H9 (cell line): ENCODE results near the gene ARHGAP22. TPM values are rescaled to one million over a fixed set of nuclear protein-coding genes. Genes with fewer than 3 reads are reported as not detected.

ENCODE experiments used
- DNase-seq: peaks from one replicate; pipeline ENCODE4 v3.0.0-alpha.2; 2017
- H2AFZ ChIP-seq: one replicate; pipeline ENCODE4 v1.6.1; 2013; ENCODE audit warnings: mild to moderate bottlenecking, low read length, control low read depth, moderate library complexity
- H2AK5ac ChIP-seq: 2 replicates; pipeline ENCODE4 v1.6.1; 2013; ENCODE audit warnings: low read length, control low read depth, mixed read lengths; ENCODE audit not compliant: insufficient read length
- H2BK120ac ChIP-seq: one replicate; pipeline ENCODE4 v1.6.1; 2013; ENCODE audit warnings: low read depth, mild to moderate bottlenecking, low read length, control low read depth, inconsistent platforms; ENCODE audit not compliant: poor library complexity, severe bottlenecking
- H2BK12ac ChIP-seq: 2 replicates; pipeline ENCODE4 v1.6.1; 2013; ENCODE audit warnings: low read length, control low read depth, mixed read lengths, low read depth; ENCODE audit not compliant: insufficient read length
- H2BK15ac ChIP-seq: 2 replicates; pipeline ENCODE4 v1.6.1; 2013; ENCODE audit warnings: low read depth, low read length, control low read depth
- H2BK20ac ChIP-seq: one replicate; pipeline ENCODE4 v1.6.1; 2013; ENCODE audit warnings: low read depth, mild to moderate bottlenecking, low read length, control low read depth, inconsistent platforms; ENCODE audit not compliant: poor library complexity, severe bottlenecking
- H2BK5ac ChIP-seq: 2 replicates; pipeline ENCODE4 v1.6.1; 2013; ENCODE audit warnings: low read length, control low read depth, mixed read lengths; ENCODE audit not compliant: insufficient read length
- H3K14ac ChIP-seq: 2 replicates; pipeline ENCODE4 v1.6.1; 2013; ENCODE audit warnings: low read length, control low read depth; ENCODE audit not compliant: insufficient read depth
- H3K18ac ChIP-seq: 2 replicates; pipeline ENCODE4 v1.6.1; 2013; ENCODE audit warnings: low read depth, mild to moderate bottlenecking, mixed read lengths, low read length, control low read depth; ENCODE audit not compliant: insufficient read length
- H3K23ac ChIP-seq: 2 replicates; pipeline ENCODE4 v1.6.1; 2013; ENCODE audit warnings: low read length, control low read depth, mixed read lengths, low read depth; ENCODE audit not compliant: insufficient read length
- H3K23me2 ChIP-seq: 2 replicates; pipeline ENCODE4 v1.6.1; 2013; ENCODE audit warnings: low read depth, mild to moderate bottlenecking, mixed read lengths, low read length, control low read depth; ENCODE audit not compliant: insufficient read length, poor library complexity, severe bottlenecking
- H3K27ac ChIP-seq: 2 replicates; pipeline ENCODE4 v1.5.1; 2013; ENCODE audit warnings: low read length, control low read depth, mixed read lengths, low read depth; ENCODE audit not compliant: insufficient read length
- H3K27me3 ChIP-seq: 2 replicates; pipeline ENCODE4 v1.6.1; 2013; ENCODE audit warnings: low read length, control low read depth, inconsistent platforms; ENCODE audit not compliant: insufficient read depth
- H3K4ac ChIP-seq: 2 replicates; pipeline ENCODE4 v1.6.1; 2013; ENCODE audit warnings: low read depth, mild to moderate bottlenecking, control low read depth, inconsistent platforms, low read length, moderate library complexity
- H3K4me1 ChIP-seq: 2 replicates; pipeline ENCODE4 v1.6.1; 2013; ENCODE audit warnings: low read length, control low read depth, inconsistent platforms; ENCODE audit not compliant: insufficient read depth
- H3K4me2 ChIP-seq: 2 replicates; pipeline ENCODE4 v1.6.1; 2013; ENCODE audit warnings: low read length, control low read depth, mixed read lengths; ENCODE audit not compliant: insufficient read length, insufficient read depth
- H3K56ac ChIP-seq: 2 replicates; pipeline ENCODE4 v1.6.1; 2013; ENCODE audit warnings: low read depth, mild to moderate bottlenecking, mixed read lengths, low read length, control low read depth; ENCODE audit not compliant: insufficient read length
- H3K79me1 ChIP-seq: 2 replicates; pipeline ENCODE4 v1.6.1; 2013; ENCODE audit warnings: low read depth, mild to moderate bottlenecking, moderate library complexity, low read length, control low read depth, inconsistent platforms; ENCODE audit not compliant: insufficient read depth, poor library complexity, severe bottlenecking
- H3K79me2 ChIP-seq: 2 replicates; pipeline ENCODE4 v1.6.1; 2013; ENCODE audit warnings: low read length, control low read depth, inconsistent platforms; ENCODE audit not compliant: insufficient read depth
- H3K9ac ChIP-seq: 2 replicates; pipeline ENCODE4 v1.6.1; 2013; ENCODE audit warnings: low read length, control low read depth, mixed read lengths; ENCODE audit not compliant: insufficient read length; ENCODE audit errors: extremely low read depth
- H3K9me3 ChIP-seq: one replicate; pipeline ENCODE4 v1.6.1; 2013; ENCODE audit warnings: low read depth, low read length, inconsistent platforms; ENCODE audit not compliant: control insufficient read depth
- H3T11ph ChIP-seq: one replicate; pipeline ENCODE4 v1.6.1; 2013; ENCODE audit warnings: mild to moderate bottlenecking, low read length, control low read depth, inconsistent platforms
- H4K20me1 ChIP-seq: one replicate; pipeline ENCODE4 v1.6.1; 2013; ENCODE audit not compliant: control insufficient read depth, insufficient read length, insufficient read depth
- H4K5ac ChIP-seq: 2 replicates; pipeline ENCODE4 v1.6.1; 2013; ENCODE audit warnings: low read depth, mild to moderate bottlenecking, mixed read lengths, low read length, control low read depth; ENCODE audit not compliant: insufficient read length
- H4K8ac ChIP-seq: replicated peaks from 2 replicates; pipeline ENCODE4 v1.6.1; 2013; ENCODE audit warnings: low read length, control low read depth, mixed read lengths, low read depth; ENCODE audit not compliant: insufficient read length
- H4K91ac ChIP-seq: 2 replicates; pipeline ENCODE4 v1.6.1; 2013; ENCODE audit warnings: low read depth, mild to moderate bottlenecking, moderate library complexity, mixed read lengths, low read length, control low read depth; ENCODE audit not compliant: insufficient read length
- H3K27ac Mint-ChIP-seq, 3 experiments: 2 replicates in 2 of 3; 3 replicates in 1 of 3; pipeline ENCODE4 v1.8.0; 2020 to 2021; ENCODE audit warnings: mixed read lengths in 3 of 3, mild to moderate bottlenecking in 1 of 3, moderate library complexity in 1 of 3
- H3K27me3 Mint-ChIP-seq: 2 replicates; pipeline ENCODE4 v1.8.0; 2021; ENCODE audit warnings: low read depth, mild to moderate bottlenecking, moderate library complexity, mixed read lengths
- H3K36me3 Mint-ChIP-seq, 3 experiments: 2 replicates in 2 of 3; 3 replicates in 1 of 3; pipeline ENCODE4 v1.8.0; 2020 to 2021; ENCODE audit warnings: low read depth in 3 of 3, mixed read lengths in 3 of 3; ENCODE audit not compliant: insufficient read depth in 1 of 3
- H3K4me1 Mint-ChIP-seq, 2 experiments: 2 replicates each; pipeline ENCODE4 v1.8.0; 2020; ENCODE audit warnings: mixed read lengths in 2 of 2
- H3K4me3 Mint-ChIP-seq, 2 experiments: 2 replicates in 1 of 2; 3 replicates in 1 of 2; pipeline ENCODE4 v1.8.0; 2020 to 2021; ENCODE audit warnings: mild to moderate bottlenecking in 2 of 2, mixed read lengths in 2 of 2, moderate library complexity in 1 of 2
- H3K9me3 Mint-ChIP-seq, 2 experiments: 2 replicates in 1 of 2; 3 replicates in 1 of 2; pipeline ENCODE4 v1.8.0; 2020; ENCODE audit warnings: mild to moderate bottlenecking in 2 of 2, mixed read lengths in 2 of 2, moderate library complexity in 1 of 2
- WGBS: extraction: QIAGEN DNeasy Blood & Tissue Kit; methylation state at CpG from one replicate; pipeline ENCODE4 v1.1.7; 2013; ENCODE audit warnings: missing lambda C conversion rate, low lambda C conversion rate, mixed read lengths; ENCODE audit not compliant: insufficient read length; ENCODE audit errors: extremely low coverage; 5-methylcytosine and 5-hydroxymethylcytosine counted together
- total RNA-seq: library from RNA; stranded (reverse); gene quantifications from 2 replicates; pipeline ENCODE4 v1.2.1, GENCODE V29; 2021
- TF ChIP-seq, protein P1 (sequence below): fragments of 200-600 bp; sonication (generic); conservative IDR thresholded peaks from 3 replicates; pipeline ENCODE4 v1.8.0; 2021; ENCODE audit warnings: antibody characterized with exemption, mild to moderate bottlenecking

The ARHGAP22 gene
- total RNA-seq, 1 experiment from 2014 or later, result 7.4 TPM

DNA sequence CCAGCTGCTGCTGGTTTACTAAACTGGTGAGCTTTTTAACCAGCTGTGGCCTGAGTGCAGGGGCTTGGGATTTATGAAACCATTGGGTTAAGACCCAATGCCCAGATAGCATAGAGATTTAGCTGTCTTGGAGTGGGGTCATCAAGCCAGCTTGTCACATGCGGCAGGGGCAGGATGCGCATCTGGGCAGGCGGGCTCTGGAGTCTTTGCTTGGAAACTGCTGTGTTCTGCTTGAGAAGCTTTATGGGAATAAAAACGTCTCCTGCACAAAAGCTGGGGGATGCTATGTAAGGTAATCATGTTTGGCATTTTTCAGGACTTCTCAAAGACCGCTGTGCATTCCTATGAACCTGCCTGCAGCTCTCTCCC, 162.1 kb downstream of the ARHGAP22 start:
- Histone ChIP-seq H2BK20ac (no peak overlapping the region), H3K23me2 (no peaks in the 10 kb centered on the region), H3K9ac (no peak overlapping the region), H3K79me1 (no peaks in the 10 kb centered on the region), H3T11ph (no peak overlapping the region), H2BK12ac (no peak overlapping the region), H3K9me3 (no peaks in the 10 kb centered on the region), H3K14ac (no peak overlapping the region), H3K4ac (no peak overlapping the region), H4K5ac (no peak overlapping the region), H3K18ac (no peak overlapping the region), H3K27me3 (no peaks in the 10 kb centered on the region), H3K23ac (no peak overlapping the region), H3K79me2 (no peaks in the 10 kb centered on the region), H2BK120ac (no peak overlapping the region), H2BK5ac (no peak overlapping the region), H2AK5ac (no peak overlapping the region), H3K56ac (no peak overlapping the region), H3K4me1 (no peaks in the 10 kb centered on the region), H3K27ac (no peak overlapping the region), H3K4me2 (no peak overlapping the region), H4K20me1 (no peaks in the 10 kb centered on the region), H2BK15ac (no peak overlapping the region), H2AFZ (no peak overlapping the region), H4K91ac (no peak overlapping the region), H4K8ac (no peak overlapping the region)
- Mint-ChIP-seq H3K9me3 (no peaks in the 10 kb centered on the region), H3K27ac (no peak overlapping the region), H3K4me3 (no peak overlapping the region), H3K27me3 (no peaks in the 10 kb centered on the region), H3K36me3 (peaks cover 2 to 7% (median 2%) of the 10 kb centered on the region in 3 experiments; a peak in 4 of 7 replicates), H3K4me1 (peaks cover 21 to 22% of the 10 kb centered on the region in 2 experiments)
- no CpG with 5 or more reads among the region's 5 CpGs for WGBS
- TF ChIP-seq, protein P1, sequence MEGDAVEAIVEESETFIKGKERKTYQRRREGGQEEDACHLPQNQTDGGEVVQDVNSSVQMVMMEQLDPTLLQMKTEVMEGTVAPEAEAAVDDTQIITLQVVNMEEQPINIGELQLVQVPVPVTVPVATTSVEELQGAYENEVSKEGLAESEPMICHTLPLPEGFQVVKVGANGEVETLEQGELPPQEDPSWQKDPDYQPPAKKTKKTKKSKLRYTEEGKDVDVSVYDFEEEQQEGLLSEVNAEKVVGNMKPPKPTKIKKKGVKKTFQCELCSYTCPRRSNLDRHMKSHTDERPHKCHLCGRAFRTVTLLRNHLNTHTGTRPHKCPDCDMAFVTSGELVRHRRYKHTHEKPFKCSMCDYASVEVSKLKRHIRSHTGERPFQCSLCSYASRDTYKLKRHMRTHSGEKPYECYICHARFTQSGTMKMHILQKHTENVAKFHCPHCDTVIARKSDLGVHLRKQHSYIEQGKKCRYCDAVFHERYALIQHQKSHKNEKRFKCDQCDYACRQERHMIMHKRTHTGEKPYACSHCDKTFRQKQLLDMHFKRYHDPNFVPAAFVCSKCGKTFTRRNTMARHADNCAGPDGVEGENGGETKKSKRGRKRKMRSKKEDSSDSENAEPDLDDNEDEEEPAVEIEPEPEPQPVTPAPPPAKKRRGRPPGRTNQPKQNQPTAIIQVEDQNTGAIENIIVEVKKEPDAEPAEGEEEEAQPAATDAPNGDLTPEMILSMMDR, result no peak
- peak; percentile 20 for DNase-seq
